GM21576 (cell line): ENCODE data around the gene FLNB.
A peak's percentile ranks its signal among the peaks of the same experiment; 100 is the strongest.

Experiments
- ATAC-seq: cut with Tn5 transposase; IDR thresholded peaks from one replicate; pipeline ENCODE4 v1.9.1; 2021; ENCODE audit warnings: mild to moderate bottlenecking, moderate library complexity; ENCODE audit not compliant: unreplicated experiment

FLNB gene

DNA sequence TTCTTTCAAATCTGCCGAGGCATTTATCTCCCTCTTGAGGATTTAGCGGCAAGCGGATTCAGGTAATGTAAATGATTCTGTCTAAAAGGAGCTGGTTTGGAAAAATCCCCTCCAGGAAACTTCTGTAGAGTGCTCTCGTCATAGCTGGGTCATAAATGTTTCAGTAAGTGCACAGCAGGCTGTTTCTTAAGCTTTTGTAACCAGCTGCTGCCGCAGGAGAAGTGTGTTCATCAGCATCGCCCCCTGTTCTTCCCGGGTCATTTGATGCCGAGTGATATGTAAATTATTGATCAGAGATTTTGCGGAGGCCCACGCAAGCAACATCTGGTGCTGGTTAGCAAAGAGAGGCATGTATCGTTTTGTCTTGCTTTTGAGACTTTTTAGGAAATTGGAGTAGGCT lies 149.5 kb downstream of the FLNB start:
- no peak for ATAC-seq

DNA sequence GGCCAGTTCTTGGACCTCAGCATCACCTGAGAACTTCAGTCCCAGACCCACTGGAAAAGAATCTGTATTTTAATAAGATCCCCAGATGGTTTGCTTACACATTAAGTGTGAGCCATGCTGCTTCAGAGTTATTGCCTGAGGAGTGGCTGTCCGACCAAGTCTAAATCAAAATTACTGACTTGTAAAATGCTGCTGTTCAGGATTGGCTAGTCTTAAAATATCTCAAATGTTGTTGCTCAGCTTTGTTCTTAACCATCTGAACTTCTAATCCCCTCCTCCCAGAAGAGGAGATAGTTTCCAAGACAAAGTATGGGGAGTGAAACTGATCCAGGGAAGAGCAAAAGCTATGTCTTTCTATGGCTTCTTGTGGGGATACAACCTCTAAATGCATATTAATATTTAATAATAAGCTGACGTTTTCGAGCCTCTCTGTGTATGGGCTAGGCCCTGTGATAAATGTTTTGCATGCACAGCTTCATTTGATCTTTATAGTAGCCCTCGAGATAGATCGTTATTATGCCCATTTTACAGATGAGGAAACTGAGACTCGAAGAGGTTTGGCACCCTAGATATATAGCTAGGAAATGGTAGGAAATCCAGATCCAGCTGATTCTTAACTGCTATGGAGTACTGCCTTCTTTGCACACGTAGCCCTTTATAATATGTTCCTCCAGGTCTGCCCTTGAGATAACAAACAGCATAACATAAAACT lies 150.4 kb downstream of the FLNB start:
- no peak for ATAC-seq

DNA sequence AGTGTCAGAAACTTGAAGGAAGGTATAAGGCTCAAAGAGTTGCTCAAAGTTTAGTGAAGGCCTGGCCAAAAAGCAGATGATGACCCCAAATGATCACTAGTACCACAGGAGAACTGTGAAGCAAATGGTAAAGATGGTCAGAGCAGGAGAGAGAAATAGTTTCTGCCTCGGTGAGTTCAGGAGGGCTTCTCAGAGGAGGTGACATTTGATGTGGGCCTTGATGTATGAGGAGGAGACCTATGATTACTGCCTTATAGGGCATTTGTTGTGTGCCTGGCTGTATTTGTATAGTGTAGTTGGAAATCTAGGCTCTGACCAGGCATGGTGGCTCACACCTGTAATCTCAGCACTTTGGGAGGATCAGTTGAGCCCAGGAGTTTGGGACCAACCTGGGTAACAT lies 152.2 kb downstream of the FLNB start:
- ATAC-seq, result no peak

DNA sequence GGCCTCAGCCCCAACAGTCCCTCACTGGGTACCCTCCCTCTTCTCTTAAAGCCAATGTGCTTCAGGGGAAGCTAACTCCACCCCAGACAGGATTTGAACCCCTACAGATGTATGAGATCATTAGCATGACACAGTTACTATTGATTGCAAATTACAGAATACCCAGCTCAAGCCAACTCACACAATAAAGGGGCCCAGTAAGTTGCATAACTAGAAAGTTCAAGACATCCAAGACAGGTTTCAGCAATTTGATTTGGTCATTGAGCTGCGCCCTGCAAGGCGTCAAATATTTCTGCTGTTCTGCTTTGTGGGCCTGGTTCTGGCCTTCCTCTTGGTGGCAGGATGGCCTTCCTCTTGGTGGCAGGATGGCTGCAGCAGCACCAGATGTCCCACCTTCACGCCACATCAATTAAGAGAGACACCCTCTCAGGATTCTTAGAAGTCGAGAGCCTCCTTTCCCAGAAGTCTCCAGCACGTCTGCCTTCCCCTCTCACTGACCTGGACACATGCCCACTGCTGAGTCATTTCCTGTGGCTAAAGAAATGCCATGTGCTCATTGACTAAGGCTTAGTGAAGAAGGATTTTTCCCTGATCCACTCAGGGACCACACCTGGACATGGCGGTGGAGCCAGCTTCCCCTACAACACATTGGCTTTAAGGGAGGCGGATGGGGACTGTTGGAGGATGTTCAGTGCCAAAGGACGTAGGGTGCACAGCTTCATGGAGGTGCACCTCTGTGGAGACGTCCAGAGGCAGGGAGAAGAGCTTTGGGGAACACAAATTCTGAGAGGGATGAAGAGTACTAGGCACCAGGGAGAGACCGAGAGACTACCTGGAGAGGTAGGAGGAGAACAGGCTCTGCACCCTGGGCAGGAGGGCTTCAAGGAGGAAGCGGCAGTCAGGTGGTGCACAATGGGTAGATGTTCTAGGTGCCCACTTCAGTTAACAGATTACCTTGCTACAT lies 153.5 kb downstream of the FLNB start:
- ATAC-seq, result no peak

DNA sequence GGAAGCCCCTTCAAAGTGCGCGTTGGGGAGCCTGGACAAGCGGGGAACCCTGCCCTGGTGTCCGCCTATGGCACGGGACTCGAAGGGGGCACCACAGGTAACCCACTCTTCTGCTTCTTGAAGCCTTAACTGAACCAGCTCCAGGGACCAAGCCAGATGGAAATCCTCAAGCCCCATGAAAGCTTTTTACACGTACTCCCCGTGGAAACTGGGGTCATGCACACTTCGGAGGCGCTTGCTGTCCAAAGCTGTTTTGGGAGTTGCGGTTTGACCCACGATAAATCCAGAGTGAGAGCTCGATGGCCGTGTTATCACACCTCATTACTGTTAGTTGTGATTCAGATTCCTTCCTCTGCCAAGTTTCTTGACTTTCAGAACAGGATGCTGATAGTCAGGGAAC lies 155.0 kb downstream of the FLNB start:
- no peak for ATAC-seq

DNA sequence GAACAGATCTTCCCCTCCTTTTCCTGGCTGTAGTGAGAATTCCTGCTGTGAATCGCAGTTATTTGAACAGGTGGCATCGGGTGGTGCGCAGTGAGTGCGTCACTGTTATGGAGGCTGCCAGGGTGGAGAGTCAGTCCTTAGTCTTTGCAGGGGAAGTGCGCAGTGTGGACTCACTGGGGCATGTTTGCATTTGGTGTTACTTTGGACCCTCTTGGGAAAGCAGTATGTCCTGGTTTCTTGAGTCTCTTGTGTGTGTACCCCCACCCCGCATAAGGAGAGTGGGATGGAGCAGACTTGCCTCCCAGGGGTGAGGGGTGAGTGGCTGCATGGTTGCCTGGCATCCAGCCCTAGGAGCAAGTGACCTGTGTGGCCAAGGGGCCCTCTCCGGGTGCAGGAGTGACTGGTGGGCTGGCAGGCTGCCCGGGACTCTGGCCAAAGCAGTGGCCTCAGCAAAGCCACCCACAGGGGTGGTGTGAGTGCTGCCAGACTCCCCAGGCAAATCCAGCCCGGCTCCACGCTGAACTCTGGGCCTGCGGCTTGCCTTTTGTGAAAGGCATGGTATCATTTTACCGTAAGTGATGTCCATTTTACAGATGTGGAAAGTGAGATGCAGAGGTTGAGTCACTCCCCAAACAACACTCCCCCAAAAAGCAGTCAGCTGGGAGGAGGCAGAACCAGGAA lies 156.1 kb downstream of the FLNB start:
- no peak for ATAC-seq

DNA sequence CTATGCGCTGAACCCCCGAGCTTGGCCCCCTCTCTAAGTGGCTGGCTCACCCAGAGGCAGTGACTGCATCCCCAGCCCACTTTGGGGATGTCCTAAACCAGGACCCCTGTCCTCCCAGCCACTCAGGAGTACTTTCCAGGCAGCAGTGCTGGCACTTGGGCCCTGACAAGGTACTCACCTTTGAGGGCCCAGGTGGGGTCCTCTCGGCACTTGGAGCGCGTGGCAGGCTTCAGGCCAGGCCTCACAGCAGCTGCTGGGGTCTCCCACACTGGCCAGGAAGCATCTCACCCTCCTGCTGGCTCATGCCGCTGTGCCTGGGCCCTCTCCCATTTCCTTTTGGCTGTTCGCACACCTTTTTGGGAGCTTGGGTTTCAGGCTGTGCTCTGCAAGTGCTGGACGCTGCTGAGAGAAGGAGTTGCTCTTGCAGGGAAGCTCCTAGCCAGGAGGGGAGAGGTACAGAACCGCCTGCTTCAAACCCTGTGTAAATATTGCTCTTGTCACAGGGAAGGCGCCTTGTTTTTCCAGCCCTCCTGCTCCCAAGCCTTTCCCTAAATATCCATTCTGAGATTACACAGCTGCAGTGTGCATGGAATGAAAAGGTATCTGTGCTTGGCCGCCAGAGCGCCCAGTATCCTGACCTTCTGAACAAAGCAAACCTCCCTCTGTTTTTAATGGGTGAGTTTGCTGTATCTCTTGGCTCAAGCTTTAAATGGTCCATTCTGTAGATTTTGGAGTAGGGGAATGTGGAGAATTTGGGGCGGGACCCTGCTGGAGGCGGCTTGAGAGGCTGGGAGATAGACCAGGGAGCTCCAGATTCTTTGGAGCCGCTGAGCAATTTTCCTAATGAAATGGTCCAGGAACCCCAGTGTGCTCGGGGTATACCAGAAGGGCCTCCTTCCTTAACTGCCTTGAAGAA lies 156.9 kb downstream of the FLNB start:
- ATAC-seq, result no peak

DNA sequence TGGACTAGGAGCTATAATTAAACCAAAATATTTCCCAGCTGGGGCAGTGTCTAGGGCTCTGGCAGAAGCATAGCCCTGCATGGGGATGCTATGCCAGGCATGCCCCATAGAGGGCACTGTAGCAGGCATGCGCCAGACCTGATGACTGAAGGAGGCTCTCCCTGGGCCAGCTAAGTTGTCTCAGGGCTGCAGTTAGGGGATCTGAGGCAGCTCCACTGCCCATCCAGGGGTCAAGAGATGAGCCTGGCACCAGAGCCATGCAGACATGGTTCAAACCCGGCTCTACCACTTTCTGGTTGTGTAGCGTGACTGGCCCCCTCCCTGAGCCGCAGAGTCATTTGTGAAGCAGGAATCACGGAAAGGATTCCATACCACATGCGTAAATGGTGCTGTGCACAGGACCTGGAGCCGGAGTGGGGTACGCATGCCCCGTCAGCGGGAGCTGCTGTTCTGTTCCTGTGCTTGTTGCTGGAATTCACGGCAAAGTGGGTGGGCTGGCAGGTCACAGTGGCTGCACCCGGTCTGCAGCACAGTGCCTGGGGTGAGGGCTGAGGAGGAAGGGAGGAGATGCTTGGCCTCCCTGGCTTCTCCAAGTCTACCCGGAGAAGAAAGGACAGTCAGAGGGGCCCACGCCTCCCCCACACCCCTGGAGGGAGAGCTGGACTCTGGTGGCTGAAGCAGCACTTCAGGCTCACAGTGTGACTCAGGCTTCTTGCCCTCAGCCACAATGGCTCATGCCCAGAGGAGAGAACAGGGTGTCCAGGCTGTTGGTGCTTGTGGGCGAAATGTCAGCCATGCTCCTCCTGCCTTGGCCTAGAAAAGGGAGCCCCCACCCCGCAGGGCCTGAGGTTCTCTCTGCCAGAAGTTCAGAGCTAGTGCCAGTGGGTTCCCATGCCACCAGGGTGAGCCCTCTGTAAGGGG lies 159.5 kb downstream of the FLNB start:
- no peak for ATAC-seq

DNA sequence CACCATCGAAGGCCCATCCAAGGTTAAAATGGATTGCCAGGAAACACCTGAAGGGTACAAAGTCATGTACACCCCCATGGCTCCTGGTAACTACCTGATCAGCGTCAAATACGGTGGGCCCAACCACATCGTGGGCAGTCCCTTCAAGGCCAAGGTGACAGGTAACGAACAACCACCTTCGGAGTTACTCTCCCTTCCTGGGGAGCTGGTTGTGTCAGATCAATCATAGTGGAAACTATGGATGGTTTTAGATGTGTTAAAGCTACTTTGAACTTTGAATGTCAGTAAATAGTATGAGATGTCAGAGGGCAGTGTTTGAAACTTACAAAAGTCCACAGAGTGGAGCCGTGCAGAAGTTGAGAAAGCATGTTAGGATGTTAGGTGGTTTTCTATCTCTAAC lies 160.3 kb downstream of the FLNB start:
- ATAC-seq, result no peak

DNA sequence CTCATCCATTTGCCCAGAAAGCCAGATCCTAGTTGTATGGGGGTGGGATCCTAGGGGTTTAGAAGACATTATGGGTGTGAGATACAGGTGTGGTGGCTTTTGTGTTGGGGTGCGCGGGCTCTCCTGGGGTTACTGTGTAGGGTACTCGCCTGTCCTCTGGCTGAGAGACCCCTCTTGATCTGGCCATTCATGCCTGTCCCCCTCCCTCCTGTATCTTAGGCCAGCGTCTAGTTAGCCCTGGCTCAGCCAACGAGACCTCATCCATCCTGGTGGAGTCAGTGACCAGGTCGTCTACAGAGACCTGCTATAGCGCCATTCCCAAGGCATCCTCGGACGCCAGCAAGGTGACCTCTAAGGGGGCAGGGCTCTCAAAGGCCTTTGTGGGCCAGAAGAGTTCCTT lies 161.1 kb downstream of the FLNB start:
- no peak for ATAC-seq

DNA sequence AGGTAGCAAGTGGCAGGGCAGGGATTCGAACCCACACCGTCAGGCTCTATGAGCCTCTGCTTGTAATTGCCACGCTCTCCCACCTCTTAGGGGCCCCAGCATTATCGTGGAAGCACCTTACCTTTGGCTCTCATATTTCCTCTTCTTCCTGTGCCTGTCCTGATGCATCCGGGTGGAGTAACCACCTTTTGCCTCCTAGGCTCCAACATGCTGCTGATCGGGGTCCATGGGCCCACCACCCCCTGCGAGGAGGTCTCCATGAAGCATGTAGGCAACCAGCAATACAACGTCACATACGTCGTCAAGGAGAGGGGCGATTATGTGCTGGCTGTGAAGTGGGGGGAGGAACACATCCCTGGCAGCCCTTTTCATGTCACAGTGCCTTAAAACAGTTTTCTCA lies 162.2 kb downstream of the FLNB start:
- no peak for ATAC-seq

DNA sequence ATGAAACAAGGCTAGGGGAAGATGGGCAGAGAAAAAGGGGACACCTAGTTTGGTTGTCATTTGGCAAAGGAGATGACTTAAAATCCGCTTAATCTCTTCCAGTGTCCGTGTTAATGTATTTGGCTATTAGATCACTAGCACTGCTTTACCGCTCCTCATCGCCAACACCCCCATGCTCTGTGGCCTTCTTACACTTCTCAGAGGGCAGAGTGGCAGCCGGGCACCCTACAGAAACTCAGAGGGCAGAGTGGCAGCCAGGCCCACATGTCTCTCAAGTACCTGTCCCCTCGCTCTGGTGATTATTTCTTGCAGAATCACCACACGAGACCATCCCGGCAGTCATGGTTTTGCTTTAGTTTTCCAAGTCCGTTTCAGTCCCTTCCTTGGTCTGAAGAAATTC lies 162.9 kb downstream of the FLNB start:
- ATAC-seq, result no peak

DNA sequence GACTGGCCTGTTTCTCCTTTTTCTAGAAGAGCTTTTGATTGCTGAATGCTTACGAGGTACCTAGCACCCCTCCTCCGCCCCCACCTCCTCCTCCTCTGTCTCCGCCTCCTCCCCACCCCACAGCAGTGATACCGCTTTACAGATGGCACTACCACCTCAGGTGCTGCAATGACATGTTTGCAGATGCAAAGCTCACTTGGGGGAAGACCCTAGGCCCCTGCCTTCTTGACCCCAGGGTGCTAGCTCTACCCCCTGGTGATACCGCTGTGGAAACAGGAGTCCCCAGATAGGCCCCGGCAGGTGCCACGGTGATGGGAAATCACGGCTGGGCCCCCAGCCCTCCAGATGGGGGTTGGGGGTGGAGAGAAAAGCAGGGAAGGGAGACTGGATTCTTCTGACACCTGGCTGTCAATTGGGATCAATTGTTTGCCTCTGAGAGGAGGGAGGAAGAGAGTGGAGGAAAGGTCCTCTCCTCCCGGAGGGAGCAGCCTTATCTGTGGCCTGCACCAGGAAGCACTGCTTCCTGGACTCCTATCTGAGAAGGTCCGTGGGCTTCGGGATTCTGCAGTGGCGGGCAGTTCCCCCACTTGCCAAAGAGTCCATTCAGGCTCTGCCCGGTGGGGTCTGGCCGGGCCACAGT lies 164.9 kb downstream of the FLNB start:
- ATAC-seq, result no peak

DNA sequence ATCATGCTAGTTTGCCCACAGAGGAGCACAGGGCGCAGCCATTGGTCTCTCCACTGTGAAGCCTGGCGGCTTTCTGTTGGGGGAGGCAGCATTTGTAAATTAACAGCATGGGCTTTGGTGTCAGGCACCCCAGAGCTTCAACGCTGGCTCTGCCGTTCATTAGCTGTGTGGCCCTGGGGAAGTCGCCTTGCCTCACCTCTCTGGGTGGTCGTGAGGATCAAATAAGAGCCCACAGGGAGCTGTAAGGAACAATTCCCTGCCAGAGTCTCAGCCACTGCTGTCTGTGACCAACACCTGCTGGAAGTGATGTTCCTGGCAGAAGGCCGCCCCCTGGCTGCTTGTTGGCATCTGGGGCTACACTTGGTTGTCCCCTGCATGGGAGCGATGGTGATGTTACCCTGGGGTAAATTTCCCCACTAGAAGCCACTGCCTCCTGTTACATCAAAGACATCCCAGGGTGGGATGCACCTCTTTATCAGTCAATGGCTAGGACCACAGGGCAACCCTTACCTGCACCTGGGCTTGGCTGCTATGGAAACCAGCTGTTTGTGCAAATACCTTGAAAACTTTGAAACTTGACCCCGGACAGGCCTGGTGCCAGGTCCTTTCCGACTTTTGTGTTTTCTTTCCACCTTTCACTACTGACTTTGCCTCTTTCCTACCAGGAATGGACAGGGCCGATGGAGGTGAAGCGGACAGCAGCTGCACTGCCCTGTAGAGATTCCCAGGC lies 165.6 kb downstream of the FLNB start:
- ATAC-seq, result peak; percentile 61

DNA sequence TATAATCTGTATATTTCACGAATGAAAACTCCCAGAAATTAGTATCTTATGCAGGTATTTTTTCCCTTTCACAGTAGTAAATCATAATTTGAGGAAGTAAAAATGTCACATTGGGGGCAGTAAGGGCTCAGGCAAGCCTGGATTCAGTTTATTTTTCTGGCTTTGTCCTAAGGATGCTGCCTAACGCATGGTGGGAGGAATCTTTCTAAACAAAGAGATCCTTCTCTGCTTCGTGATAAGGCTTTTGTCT lies 166.9 kb downstream of the FLNB start:
- ATAC-seq, result no peak

DNA sequence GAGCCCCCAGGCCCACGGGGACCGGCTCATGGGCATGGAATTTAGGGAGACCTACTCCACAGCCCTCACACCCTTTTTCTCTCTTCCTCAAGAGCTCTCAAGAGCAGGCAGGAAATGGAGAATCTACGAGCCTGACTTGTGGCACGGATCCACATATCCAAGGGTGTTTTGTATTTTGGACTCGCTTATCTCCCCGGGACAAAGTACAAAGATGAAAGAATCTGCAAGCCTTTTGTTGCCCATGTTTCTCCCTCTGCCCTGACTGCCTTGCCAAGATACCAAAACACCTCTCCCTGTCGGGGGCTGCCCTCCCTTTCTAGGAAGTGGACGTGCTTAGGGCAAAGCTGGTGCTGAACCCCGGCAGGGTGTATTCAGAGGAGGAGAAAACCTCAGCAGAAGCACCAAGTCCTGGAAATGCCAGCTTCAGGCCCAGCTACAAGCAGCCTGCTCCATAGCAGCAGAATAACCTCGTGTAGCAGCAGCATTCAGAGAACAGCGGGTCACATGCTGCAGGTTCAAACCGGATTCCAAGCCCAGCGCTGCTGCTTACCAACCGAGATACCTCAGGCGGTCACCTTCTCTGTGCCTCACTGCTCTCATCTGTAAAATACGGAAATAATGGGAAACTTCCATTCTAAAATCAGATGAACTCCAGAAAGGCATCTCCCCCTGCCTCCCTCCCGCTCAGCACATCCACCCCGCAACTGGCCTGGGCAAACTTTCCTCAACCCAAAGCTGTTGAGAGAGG lies 167.4 kb downstream of the FLNB start:
- ATAC-seq, result no peak

DNA sequence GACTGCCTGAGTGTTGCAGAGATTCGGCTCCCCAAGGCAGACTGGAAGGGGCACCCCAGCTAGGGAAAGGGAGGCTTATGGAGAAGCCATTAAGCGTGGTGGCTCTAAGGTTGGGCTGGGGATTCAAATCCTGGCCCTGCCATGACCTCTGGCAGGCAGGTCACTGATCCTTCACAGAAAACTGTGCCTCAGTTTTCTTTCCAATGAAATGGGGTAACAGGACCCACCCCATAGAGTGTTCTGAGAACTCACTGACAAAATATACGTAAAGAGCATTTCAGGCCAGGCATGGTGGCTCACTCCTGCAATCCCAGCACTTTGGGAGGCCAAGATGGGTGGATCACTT lies 167.9 kb downstream of the FLNB start:
- no peak for ATAC-seq

DNA sequence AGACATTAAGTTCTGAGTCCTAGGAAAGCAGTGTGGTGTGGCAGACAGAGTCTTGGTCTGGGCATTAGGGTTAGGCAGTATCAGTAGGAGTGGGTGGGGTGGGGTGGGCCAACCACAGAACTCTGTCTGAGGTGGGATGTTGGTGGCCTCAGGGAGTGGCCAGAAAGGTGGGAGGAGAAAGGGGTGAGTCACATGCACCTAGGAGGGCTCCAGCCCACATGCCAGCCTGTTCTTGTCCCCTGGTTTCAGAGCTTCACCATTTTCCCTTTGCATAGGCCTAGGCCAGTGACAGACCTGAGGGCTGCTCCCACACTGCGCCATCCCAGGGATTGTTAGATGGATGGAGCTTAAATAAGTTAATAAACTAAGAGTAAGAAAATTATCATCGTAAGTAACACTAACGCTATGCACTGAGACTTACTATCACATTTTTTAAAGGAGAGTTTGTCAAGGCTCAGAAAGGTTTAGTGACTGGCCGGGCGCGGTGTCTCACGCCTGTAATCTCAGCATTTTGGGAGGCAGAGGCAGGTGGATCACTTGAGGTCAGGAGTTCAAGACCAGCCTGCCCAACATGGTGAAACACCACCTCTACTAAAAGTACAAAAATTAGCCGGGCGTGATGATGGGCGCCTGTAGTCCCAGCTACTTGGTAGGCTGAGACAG lies 168.7 kb downstream of the FLNB start:
- ATAC-seq, result no peak
